Activated T-helper 17 cell treated with anti-CD3 and anti-CD28 coated beads, Interleukin-2, amount 50 U/mL, for 72 hours (primary cell): ENCODE data around the gene RESF1. TPM values are rescaled to one million over a fixed set of nuclear protein-coding genes. Genes with fewer than 3 reads are reported as not detected.

Experiments
- ATAC-seq: fragments of 150-1000 bp; cut with Tn5 transposase; replicated peaks from 2 replicates; pipeline ENCODE4 v1.10.0; 2021; ENCODE audit warnings: mild to moderate bottlenecking, moderate library complexity
- H3K27ac Mint-ChIP-seq: one replicate; pipeline ENCODE4 v1.8.0; 2022; ENCODE audit warnings: mixed read lengths
- H3K27me3 Mint-ChIP-seq: one replicate; pipeline ENCODE4 v1.8.0; 2022; ENCODE audit warnings: mixed read lengths
- H3K36me3 Mint-ChIP-seq: one replicate; pipeline ENCODE4 v1.8.0; 2022; ENCODE audit warnings: low read depth, mild to moderate bottlenecking, mixed read lengths
- H3K4me1 Mint-ChIP-seq: one replicate; pipeline ENCODE4 v1.8.0; 2022; ENCODE audit warnings: mixed read lengths
- H3K4me3 Mint-ChIP-seq: one replicate; pipeline ENCODE4 v1.8.0; 2022; ENCODE audit warnings: mild to moderate bottlenecking, mixed read lengths
- H3K9me3 Mint-ChIP-seq: one replicate; pipeline ENCODE4 v1.8.0; 2022; ENCODE audit warnings: mixed read lengths
- total RNA-seq, 2 donors: library from RNA; stranded (reverse); gene quantifications; one replicate each; pipeline ENCODE4 v1.2.3, GENCODE V29; 2022

The RESF1 gene
- total RNA-seq, 2 donors from 2014 or later: 83.1 to 88.3 TPM

DNA sequence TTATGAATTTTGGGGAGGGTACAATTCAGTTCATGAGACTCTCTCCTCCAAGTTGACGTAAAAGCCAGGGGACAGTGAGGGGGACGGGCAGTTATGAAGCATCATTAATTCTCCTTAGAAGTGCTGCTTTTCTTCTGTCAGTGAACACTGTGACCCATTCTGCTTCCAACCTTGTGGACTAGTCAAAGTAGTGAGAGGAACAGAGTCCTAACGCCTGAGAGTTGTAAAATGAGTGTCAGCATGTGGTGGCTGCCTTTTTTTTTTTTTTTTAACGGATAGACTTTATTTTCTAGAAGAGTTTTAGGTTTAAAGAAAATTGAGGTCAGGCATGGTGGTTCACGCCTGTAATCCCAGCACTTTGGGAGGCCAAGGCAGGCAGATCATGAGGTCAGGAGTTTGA, 15.5 kb downstream of the RESF1 start:
- no peak for ATAC-seq
- Mint-ChIP-seq H3K4me3 (no peak overlapping the region), H3K27me3 (no peaks in the 10 kb centered on the region), H3K9me3 (no peaks in the 10 kb centered on the region), H3K27ac (no peak overlapping the region), H3K36me3 (peaks cover 100% of the 10 kb centered on the region), H3K4me1 (peaks cover 8% of the 10 kb centered on the region)

DNA sequence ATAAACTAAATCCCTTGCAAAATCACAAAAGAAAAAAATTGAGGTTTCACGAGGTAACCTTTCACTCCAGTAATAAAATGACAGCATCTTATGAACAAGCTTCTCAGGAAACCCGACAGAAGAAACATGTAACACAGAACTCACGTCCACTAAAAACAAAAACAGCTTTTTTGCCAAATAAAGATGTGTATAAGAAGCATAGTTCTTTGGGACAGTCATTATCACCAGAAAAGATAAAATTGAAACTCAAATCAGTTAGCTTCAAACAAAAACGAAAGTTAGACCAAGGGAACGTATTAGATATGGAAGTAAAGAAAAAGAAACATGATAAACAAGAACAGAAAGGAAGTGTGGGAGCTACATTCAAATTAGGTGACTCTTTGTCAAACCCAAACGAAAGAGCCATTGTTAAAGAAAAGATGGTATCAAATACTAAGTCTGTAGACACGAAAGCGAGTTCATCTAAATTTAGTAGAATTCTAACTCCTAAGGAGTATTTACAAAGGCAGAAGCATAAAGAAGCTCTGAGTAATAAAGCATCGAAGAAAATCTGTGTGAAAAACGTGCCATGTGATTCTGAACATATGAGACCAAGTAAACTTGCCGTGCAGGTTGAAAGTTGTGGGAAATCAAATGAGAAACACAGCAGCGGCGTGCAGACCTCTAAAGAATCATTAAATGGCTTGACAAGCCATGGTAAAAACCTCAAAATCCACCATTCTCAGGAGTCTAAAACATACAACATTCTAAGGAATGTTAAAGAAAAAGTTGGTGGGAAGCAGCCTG, 25.8 kb downstream of the RESF1 start:
- Mint-ChIP-seq H3K4me1 (peaks cover 47% of the 10 kb centered on the region), H3K9me3 (peaks cover 38% of the 10 kb centered on the region), H3K4me3 (peak overlapping the region; percentile 60), H3K36me3 (peaks cover 98% of the 10 kb centered on the region), H3K27ac (peak overlapping the region; percentile 70), H3K27me3 (no peaks in the 10 kb centered on the region)
- peak; percentile 81 for ATAC-seq

DNA sequence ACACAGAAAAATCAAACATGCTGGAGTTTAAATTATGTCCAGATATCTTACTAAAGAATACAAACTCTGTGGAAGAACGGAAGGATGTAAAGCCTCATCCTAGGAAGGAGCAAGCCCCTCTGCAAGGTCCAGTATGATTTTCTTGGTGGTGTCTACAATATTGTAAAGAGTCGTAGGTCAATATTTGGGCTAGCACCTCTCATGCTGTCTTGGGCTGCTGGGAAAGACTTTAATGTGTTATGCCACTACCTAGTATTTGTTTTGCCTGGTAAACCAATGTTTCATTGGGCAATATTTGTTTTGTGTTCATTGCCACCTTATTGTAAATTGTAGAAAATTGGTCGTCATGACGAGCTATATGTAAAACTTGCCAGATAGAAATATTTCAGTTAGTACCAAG, 26.6 kb downstream of the RESF1 start:
- H3K4me3 Mint-ChIP-seq: peak overlapping the region; percentile 60
- peak overlapping the region; percentile 70 for H3K27ac Mint-ChIP-seq
- ATAC-seq: no peak
- peaks cover 54% of the 10 kb centered on the region for H3K4me1 Mint-ChIP-seq
- peaks cover 98% of the 10 kb centered on the region for H3K36me3 Mint-ChIP-seq
- H3K9me3 Mint-ChIP-seq: peaks cover 40% of the 10 kb centered on the region
- H3K27me3 Mint-ChIP-seq: no peaks in the 10 kb centered on the region

DNA sequence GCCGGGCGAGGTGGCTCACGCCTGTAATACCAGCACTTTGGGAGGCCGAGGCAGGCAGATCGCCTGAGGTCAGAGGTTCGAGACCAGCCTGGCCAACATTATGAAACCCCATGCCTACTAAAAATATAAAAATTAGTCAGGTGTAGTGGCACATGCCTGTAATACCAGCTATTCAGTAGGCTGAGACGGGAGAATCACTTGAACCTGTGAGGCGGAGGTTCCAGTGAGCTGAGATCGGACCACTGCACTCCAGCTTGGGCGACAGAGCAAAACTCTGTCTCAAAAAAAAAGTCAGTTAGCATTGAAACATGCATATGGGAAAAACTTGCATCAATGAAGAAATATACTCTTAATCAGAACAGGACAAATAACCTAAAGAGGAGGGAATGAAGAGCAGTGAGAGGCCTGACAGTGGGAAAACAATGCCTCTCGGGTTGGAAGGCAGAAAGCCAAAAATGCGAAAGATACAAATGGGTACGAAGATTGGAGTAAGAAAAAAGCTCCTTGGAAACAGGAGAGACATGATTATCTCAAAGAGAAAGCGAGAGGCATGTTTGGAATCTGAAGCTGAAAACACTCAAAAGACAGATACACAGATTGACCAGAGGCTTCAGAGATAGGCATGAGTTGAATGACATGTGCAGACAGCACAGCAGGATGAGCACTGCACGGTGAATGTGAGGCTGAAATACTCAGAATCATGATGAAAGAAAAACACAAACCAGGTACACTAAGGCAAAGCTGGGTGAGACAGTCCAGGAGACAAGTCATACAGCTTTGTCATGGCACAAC, 30.6 kb downstream of the RESF1 start:
- peak; percentile 49 for ATAC-seq
- Mint-ChIP-seq H3K36me3 (peaks cover 98% of the 10 kb centered on the region), H3K4me1 (peaks cover 47% of the 10 kb centered on the region), H3K9me3 (peaks cover 20% of the 10 kb centered on the region), H3K27me3 (no peaks in the 10 kb centered on the region), H3K27ac (peak overlapping the region; percentile 59), H3K4me3 (peak overlapping the region; percentile 31)

DNA sequence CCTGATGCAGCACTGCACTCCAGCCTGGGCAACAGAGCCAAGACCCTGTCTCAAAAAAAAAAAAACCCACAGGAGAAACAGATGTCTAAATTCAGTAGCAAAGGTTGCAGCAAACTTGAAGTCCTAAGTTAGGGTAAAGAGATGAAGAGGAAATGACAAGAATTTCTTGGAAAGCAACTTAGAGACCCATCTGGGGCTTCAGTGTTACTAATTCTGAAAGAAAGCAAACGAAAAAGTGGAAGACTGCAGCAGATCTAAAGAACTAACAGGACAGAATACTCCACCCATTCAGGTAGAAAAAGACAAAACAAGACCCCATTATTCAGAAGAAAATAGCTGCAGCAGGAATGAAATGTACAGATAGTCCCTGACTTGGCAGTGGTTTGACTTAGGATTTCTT, 31.9 kb downstream of the RESF1 start:
- peaks cover 8% of the 10 kb centered on the region for H3K9me3 Mint-ChIP-seq
- peak overlapping the region; percentile 59 for H3K27ac Mint-ChIP-seq
- ATAC-seq: peak; percentile 69
- H3K27me3 Mint-ChIP-seq: no peaks in the 10 kb centered on the region
- H3K36me3 Mint-ChIP-seq: peaks cover 98% of the 10 kb centered on the region
- peak overlapping the region; percentile 31 for H3K4me3 Mint-ChIP-seq
- peaks cover 36% of the 10 kb centered on the region for H3K4me1 Mint-ChIP-seq

DNA sequence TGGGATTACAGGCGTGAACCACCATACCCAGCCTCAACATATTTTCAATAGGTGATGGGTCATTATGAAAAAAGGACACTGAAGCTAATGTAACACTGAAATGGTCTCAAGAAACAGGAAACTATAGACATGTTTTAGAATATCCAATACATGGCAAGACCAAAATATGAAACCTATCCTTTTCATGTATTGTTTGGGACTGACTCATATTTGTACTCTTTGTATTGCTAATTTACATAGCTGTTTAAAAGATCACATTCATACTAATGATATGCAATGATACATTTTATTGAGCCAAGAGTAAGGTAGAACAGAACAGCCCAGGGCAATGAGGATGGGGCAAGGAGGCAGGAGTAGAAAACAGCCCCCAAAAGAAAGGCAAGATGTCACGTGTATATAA, 32.6 kb downstream of the RESF1 start:
- no peaks in the 10 kb centered on the region for H3K27me3 Mint-ChIP-seq
- H3K4me3 Mint-ChIP-seq: peak overlapping the region; percentile 31
- peaks cover 29% of the 10 kb centered on the region for H3K4me1 Mint-ChIP-seq
- peaks cover 97% of the 10 kb centered on the region for H3K36me3 Mint-ChIP-seq
- peak; percentile 75 for ATAC-seq
- peaks cover 3% of the 10 kb centered on the region for H3K9me3 Mint-ChIP-seq
- peak overlapping the region; percentile 59 for H3K27ac Mint-ChIP-seq

DNA sequence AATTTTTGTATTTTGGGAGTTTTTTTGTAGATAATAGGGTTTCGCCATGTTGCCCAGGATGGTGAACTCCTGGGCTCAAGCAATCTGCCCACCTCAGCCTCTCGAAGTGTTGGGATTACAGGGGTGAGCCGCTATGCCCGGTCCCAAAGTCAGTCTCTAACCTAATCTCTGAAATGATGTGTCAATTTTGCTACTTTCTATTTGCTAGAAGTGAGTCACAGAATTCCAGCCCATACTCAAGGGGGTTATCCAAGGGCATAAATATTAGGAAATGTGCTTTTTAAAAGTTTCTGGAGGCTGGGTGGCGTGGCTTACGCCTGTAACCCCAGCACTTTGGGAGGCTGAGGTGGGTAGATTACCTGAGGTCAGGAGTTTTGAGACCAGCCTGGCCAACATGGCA, 40.5 kb downstream of the RESF1 start:
- H3K9me3 Mint-ChIP-seq: no peaks in the 10 kb centered on the region
- no peaks in the 10 kb centered on the region for H3K27me3 Mint-ChIP-seq
- no peak overlapping the region for H3K4me3 Mint-ChIP-seq
- H3K27ac Mint-ChIP-seq: no peak overlapping the region
- H3K4me1 Mint-ChIP-seq: no peaks in the 10 kb centered on the region
- H3K36me3 Mint-ChIP-seq: peaks cover 69% of the 10 kb centered on the region
- ATAC-seq: no peak

DNA sequence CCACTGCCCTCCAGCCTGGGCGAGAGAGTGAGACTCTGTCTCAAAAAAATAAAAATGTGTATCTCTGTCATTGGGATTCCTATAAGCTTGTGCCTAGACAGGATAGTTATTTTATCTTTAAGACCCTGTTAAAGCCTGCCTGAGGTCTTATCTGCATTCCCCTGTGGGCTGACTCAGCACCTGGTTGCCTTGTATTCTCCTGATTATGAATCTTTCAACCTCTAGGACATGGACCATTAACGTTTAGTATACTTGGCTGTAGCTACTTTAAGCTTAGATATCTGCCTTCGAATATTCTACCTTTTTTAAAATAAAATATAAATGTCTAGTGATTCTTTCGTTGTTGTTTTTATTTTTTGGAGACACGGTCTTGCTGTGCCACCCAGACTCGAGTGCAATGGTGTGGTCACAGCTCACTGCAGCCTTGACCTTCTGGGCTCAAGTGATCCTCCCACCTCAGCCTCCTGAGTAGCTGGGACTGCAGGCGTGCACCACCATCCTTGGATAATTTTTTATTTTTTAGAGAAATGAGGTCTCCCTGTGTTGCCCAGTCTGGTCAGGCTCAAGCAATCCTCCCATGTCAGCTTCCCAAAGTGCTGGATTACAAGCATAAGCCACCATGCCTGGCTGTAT, 41.3 kb downstream of the RESF1 start:
- peaks cover 63% of the 10 kb centered on the region for H3K36me3 Mint-ChIP-seq
- no peaks in the 10 kb centered on the region for H3K27me3 Mint-ChIP-seq
- H3K4me1 Mint-ChIP-seq: no peaks in the 10 kb centered on the region
- no peak overlapping the region for H3K27ac Mint-ChIP-seq
- no peak overlapping the region for H3K4me3 Mint-ChIP-seq
- no peaks in the 10 kb centered on the region for H3K9me3 Mint-ChIP-seq
- no peak for ATAC-seq

DNA sequence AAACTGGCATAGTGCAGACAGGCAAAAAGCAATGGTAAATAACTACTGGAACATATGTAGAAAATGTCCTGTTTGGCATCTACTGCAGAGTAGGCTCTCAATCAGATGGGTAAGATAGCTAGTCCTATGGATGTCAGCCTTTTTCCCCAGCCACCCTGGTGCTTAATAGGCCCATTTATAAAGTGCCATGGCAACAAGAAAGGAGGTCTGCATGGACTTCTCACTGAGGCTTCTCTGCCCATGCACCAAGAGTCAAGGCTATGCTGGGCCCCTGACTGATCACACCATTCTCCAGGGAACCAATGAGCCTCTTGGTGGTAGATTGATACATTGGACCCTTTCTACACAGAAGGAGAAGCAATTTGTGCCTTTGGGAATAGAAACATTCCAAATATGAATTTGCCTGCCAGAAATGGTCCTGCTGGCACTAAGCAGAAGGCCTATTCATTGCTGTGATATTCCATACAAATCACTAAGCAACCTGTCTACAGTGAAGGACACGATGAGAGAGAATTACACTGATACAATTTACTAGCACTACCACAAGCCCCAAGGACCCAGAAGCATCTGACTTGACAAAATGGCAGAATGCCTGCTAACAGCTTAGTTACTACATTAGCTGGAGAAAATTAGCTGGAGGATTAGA, 43.8 kb downstream of the RESF1 start:
- peak overlapping the region; percentile 46 for H3K27ac Mint-ChIP-seq
- no peaks in the 10 kb centered on the region for H3K27me3 Mint-ChIP-seq
- ATAC-seq: no peak
- no peaks in the 10 kb centered on the region for H3K9me3 Mint-ChIP-seq
- H3K4me1 Mint-ChIP-seq: no peaks in the 10 kb centered on the region
- no peak overlapping the region for H3K4me3 Mint-ChIP-seq
- peaks cover 39% of the 10 kb centered on the region for H3K36me3 Mint-ChIP-seq

DNA sequence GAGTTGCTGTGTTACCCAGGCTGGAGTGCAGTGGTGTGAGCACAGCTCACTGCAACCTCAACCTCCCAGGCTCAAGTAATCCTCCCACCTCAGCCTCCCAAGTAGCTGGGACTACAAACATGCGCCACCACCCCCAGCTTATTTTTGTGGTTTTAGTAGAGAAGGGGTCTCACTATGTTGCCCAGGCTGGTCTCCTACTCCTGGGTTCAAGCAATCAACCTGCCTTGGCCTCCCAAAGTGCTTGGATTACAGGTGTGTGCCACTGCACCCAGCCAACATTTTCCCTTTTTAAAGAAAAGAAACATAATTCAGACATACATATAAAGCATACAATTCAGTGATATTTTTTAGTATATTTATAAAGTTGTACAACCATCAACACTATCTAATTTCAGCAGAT, 44.4 kb downstream of the RESF1 start:
- H3K27ac Mint-ChIP-seq: no peak overlapping the region

DNA sequence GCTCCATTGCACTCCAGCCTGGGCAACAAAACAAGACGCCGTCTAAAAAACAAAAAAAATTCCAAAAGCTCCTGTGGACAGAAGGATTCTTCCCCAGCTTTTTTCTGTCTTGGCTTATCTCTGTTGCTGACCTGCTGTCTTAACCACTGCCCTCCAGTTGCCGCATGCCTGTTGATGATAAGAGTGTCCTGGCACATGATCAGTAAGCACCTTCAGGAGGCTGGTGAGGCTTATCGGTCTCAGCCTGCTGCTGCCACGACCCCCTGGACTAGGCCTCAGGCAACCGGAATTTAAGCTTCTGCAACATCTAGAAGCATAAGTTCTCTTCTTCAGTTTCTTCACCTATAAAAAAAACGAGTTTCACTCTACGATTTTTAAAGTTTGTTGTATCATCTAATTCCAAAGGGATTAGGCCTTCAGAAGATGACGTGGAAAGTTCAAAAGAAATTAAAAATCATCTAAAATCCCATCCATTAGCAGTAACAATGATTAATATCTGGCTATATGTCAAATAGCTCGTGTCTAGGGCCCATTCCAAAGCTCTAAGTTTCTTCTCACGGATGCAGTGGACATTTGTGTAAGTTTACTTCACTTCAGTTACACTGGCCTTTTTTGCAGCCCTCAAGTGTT, 46.4 kb downstream of the RESF1 start:
- no peaks in the 10 kb centered on the region for H3K9me3 Mint-ChIP-seq
- H3K4me1 Mint-ChIP-seq: no peaks in the 10 kb centered on the region
- no peak overlapping the region for H3K27ac Mint-ChIP-seq
- no peak for ATAC-seq
- no peak overlapping the region for H3K4me3 Mint-ChIP-seq
- no peaks in the 10 kb centered on the region for H3K27me3 Mint-ChIP-seq
- H3K36me3 Mint-ChIP-seq: peaks cover 12% of the 10 kb centered on the region

More for the DNA sequence above, 44.4 kb downstream of the RESF1 start:
- no peaks in the 10 kb centered on the region for H3K4me1 Mint-ChIP-seq
- no peaks in the 10 kb centered on the region for H3K9me3 Mint-ChIP-seq
- ATAC-seq: no peak
- H3K4me3 Mint-ChIP-seq: no peak overlapping the region
- no peaks in the 10 kb centered on the region for H3K27me3 Mint-ChIP-seq
- peaks cover 32% of the 10 kb centered on the region for H3K36me3 Mint-ChIP-seq
